LHCN-M2 (cell line): ENCODE results near the gene GBX1. TPM values are rescaled to one million over a fixed set of nuclear protein-coding genes. Genes with fewer than 3 reads are reported as not detected.
A peak's percentile ranks its signal among the peaks of the same experiment; 100 is the strongest.

Experiments used
- DNase-seq: peaks from one replicate; pipeline ENCODE4 v3.0.0-alpha.2; 2012; ENCODE audit warnings: low read depth
- total RNA-seq: library from RNA; depleted of rRNA; stranded (reverse); fragments of >200 nt; gene quantifications from 2 replicates; pipeline ENCODE4 v1.2.3, GENCODE V29; 2014

GBX1 gene
- total RNA-seq, 1 experiment from 2014 or later, result not detected

DNA sequence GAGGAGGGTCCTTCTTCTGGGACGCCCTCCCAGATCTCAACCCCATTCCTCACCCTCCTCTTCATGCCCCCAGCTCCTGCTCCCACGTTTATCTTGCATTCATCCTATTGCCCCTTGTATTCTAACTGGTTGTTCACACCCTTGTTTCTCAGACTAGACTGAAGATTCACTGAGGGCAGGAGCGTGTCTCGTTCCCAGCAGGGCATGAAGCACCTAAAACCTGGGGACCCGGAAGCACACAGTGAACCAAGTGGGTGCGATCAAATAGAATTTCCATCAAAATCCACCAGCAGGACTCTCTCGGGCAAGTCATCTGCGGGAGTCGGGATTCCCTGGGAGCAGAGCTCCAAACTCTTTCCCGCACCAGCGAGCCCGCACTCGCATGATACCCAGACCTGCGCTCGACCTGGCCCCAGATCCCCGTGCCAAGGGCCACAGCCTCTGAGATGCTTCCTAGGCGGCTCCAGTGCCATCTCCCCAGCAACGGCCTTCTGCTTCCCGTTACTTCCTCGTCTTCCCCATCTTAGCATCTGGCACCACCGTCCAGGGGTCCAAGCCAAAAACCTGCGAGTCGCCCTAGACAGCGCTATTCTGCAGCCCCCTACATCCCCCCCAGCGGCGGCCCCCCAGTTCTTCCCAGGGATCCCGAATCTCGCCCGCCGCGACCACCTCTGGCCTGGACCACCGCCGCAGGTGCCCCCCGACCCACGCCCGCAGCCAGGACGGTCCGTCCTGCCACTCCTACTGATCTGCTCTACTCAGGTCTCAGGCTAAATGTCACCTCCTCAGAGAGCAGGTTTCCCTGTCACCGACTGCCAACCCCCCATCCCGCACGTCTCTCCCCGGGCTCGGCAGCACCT lies 6.1 kb upstream of the GBX1 start:
- DNase-seq, result no peak

DNA sequence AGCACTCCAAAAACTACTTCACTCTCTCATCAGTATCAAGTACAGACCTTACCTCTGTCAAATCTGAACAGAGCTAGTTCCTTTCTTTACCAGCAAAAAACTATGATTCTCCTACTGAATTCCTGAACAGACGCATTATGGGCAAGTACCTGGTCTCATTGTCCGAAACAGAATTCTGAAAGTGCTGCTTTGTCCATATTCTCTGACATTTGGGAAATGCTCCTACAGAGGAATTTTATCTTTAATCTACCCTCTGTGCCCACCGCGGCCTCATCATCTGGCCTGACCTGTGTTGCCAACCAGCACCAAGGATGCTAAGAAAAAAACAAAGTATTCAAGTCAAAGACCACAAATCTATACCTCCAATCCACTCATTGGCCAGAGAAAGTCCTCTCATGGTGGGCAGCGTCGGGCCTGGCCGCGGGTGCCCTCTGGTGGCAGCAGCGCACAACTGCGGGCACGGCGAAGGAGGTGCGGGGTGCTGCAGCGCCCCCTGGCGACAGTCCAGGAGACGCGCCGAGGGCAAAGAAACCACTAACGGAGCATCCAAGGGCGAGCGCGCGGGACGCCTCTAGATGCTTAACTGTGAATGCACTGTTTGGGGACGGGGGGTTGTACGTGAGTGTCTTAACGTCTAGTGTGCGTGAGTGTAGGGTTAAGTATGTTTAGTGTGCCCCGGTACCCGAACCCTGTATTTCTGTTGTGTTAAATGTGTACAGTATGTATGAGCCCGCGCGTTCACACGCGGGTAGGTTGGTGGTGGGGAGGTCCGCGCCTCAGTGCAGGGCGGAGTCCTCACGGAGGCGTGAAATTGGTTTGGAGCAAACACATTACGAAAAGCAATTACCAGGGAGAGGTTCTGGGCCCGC lies 5.0 kb upstream of the GBX1 start:
- DNase-seq, result peak; percentile 56

DNA sequence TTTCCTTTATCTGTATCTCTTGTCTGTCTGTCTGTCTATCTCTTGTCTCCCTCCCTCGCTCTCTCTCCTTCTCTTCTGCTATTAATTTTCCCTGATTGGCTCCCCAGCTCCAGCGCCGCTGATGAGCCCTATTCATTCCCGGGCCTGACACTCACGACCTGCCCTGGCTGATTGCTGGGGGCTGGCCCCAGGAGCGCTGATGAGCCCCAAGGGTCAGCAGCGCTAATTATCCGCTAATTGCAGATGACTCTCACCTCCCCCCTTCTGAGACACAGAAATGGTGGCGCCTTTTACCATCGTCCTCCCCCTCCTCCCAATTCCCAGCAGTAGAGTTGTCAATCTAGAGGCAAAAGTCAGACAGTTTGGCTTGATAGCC lies 1.3 kb upstream of the GBX1 start:
- DNase-seq, result no peak

DNA sequence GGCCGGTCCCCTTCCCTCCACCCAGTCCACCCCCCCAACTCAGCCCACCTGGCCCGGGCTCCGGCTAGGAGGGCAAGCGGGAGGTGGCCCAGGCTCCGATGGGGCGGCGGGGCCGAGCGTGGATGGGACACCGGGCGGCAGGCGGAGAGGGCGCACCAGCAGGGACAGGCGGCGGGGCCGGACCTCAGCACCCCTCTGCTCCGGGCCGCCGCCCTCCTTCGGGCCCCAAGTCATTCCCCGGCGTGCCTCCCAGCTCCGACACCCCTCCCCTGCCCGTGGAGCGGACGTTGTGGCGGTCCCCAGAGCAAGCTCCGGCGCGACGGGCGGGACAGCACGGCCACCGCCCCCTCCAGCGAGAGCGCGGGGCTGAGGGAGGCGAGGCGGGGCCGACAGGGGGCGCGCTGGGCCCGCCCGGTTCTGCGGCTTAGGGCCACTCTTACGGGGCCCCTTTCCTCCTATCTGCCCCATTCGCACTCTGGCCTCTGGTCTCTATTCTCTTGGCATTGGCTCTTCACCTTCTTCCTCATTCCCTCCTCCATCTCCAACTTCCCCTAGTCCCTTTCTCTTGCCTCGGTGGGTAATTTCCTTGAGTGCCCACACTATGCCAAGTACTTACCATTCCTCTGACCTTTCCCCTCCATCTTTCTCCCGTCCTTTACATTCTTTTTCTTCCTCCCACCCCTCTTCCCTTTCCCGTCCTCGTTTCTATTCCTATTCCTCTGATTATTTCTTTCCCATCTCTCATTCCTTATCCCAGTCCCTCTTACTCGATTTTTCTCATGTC lies 701 bp upstream of the GBX1 start:
- DNase-seq, result no peak

DNA sequence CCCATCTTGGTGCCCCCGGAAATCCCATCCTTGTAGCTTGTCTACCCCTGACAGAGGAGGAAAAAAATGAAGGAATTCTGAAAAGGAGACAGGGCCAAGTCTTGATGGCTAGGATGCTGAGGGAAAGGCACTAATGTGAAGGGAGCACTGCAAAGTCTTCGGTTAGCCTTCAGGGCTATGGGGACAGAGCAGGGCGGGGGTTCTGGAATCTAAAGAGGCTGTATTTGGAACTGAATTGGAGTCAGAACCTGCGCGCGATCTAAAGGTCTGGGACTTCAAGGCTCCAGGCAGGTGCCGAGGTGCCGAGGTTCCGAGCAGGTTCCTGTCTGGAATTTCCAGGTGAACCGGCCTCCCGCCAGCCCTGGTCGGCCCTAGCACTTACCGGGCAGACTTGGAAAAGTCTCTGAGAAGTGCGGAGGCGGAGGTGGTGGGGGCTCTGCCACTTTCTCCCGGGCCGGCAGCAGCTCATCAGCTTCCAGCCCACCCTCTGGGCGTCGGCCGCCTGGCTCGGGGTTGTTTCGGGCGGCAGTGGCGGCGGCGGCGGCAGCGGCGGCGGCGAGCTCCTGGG lies 781 bp downstream of the GBX1 start:
- DNase-seq, result no peak

DNA sequence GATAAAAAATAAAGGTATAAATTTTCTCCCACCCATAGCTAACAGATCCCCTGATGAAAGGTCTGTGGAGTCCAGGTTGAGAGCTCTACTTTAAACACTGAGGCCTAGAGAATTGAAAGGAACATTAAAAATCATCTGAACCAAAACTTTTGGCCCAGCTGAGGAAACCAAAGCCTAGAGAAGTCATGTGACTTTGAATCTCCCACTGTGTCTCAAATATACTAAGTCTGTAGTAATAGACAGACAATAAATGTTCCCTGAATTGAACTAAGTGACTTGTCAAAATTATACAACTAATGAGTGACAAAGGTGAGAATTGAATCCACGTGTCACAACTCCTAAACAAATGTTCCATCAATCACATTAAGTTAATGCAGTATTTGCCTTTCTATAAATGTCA lies 5.7 kb downstream of the GBX1 start:
- no peak for DNase-seq

DNA sequence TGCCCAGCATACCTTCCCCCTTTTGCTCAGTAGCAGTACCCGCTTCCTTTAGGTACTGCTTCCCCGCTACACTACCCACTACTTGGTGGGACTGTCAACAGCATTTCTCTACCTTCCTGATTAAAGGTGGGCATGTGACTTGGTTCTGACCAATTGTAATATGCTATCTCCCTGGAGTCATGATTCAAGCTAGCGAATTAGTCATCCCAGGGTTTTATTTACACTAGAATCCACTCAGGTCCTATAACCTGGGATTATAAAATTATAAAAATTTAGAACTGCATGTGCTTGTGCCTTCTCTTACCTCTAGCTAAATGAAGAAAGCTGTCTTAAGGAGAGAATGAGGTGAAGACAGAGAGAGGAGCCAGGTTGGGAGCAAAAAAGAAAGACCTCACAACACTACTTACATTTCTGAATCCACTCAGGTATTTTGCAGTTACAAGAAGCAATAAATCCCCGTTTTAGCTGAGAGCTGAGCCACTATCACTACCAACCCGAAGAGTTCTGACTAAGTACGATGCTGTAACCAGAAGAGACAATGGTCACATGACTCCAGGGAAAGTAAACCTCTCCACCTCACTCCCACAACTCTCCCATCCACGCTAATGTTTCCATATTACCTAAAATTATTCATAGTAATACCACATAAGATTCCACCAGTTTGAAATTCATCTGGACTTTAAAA lies 9.7 kb downstream of the GBX1 start:
- DNase-seq, result peak; percentile 18

DNA sequence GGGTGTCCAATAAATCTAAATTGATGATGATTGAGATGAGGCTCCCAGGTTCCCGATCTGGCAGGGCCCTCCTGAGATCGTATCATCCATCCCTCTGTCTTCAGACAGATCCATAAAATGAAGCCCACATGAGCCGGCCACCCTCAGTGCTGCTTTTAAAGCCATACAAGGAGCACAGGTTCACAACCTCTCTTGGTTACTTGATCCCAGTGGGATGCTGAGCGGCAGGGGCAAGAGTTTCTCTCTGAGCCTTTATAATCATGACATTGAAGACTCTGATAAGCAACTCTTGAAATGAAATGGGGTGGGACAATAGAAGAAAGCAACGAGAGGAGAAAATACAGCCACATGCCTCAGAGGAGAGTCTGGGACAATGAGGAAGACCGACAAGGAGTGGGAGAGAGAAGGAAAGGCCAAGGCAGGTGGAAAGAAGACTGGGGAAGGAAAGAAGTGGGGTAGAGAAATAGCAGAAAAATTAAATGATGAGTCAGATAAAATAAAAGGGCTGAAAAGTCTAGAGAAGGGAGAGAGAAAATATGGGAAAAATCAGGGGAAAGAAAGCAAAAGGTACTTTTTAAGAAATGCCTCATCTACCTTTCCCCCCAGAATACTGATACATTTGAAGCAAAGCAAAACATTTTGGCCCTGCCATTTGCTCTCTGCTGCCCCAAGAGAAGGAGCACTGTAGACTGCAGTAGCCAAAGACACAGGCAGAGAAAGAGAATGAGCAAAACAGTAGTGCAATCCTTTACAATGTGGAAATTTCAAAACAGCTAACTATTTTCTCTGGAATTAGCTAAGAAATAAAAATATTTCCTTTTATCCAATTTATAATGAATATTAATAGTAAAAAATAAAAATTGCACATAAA lies 14.6 kb downstream of the GBX1 start:
- DNase-seq, result no peak

DNA sequence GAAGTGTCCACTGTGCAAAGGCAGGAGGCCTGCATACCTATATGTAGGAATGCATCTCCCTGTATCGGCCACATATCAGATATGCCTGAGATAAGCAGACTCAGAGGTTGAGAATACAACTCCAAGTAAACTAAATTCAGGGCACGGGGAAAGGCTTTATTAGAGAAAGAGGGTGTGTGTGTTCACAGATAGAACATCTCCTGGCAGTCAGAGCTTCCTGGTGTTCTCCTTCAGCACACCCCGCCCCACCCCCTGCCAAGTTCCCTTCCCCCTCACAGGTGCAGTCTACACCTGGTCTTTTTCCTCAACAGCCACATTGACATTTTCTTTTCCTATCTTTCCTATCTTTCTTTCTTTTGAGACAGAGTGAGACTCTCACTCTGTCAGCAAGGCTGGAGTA lies 17.1 kb downstream of the GBX1 start:
- no peak for DNase-seq

DNA sequence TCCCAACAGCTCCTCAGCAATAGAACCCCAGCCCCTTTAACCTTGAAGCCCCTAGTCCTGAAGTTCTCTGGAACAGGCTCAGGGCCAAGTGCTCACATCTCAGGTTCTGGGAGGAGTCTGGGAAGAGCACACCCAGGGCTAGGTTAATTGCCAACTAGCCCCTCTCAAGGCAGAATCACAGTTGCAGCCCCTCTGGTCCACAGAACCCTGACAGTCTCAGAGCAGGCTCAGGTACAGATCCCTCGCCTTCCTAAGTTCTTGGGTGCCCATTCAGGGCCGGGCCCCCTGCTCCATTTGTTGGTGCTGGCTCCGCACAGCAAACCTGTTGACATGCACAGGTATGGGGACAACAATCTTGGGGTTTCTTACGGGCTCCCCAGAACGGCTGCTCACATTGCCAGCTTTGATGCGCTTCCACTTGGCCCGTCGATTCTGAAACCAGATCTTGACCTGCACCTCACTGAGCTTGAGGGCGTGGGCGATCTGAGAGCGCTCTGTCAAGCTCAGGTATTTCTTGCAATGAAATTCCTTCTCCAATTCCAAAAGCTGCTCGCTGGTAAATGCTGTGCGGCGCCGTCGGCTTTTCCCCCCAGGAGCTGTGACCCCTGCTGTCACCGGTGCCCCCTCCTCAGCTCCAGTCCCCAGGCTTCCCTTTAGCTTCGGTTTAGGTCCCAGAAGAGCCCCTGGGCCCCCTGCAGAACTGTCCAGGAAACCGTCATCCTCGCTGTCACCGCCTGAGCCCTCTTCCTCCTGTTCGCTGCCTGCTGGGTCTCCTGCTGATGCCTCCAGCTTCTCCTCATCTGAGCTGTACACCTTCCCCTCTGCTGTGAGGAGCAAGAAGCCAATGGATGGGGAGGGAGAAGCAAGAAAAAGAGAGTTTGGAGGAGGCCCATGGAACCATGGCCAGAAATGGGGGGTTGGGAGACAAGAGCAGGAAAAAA lies 18.9 kb downstream of the GBX1 start:
- no peak for DNase-seq

DNA sequence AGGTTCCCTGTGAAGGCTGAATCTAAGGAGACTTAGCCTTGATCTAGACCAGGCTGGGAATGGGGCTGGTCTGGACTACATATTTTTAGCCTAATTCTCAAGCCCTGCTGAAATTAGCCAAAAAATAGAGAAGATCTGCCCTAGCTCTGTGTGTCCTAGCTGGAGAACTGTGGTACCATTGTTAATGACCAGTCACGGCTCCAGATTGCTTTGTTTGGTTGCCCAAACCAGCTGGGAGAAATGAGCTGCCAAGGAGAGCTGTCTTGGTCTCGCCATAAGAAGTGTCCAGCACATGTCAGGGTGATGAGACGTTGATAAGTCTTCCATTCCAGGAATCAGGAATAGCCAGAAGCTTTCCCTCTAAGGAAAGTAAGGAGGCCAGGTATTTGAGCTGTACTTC lies 20.7 kb downstream of the GBX1 start:
- no peak for DNase-seq

DNA sequence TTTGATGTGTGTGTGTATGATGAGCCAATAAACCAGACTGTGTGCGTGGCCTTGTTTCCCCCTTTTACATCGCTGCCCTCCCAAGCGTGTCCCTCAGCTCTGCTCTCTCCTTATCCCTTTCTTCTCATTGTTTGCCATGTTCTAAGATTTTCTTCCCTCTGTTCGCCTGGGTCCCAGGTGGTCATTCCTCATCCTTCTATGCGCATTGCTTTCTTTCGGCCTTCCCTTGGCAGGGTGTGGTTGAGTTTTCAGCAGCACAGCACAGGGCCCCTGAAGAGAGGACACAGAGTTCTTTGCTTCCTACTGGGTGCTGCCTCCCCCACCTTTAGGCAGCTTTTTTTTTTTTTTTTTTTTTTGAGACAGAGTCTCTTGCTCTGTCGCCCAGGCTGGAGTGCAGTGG lies 23.1 kb downstream of the GBX1 start:
- no peak for DNase-seq

DNA sequence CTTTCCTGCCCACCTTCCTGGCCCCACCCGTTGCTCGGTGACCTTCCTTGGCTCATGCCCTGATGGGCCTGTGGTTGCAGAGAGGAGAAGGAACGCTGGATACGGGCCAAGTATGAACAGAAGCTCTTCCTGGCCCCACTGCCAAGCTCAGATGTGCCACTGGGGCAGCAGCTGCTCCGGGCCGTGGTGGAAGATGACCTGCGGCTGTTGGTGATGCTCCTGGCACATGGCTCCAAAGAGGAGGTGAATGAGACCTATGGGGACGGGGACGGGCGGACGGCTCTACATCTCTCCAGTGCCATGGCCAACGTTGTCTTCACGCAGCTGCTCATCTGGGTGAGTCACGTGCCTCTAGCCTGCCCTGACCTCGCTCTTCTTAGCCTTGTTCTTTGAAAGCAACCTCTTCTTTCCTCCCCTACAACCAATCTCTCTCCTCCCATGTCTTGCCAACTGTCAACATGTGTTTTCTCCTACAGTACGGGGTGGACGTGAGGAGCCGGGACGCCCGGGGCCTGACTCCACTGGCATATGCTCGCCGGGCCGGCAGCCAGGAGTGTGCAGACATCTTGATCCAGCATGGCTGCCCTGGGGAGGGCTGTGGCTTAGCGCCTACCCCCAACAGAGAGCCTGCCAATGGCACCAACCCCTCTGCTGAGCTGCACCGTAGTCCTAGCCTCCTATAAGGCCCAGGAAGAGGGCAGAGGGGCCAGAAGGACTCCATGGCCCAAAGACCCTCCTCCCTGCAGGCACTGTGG lies 24.1 kb downstream of the GBX1 start:
- peak; percentile 60 for DNase-seq

DNA sequence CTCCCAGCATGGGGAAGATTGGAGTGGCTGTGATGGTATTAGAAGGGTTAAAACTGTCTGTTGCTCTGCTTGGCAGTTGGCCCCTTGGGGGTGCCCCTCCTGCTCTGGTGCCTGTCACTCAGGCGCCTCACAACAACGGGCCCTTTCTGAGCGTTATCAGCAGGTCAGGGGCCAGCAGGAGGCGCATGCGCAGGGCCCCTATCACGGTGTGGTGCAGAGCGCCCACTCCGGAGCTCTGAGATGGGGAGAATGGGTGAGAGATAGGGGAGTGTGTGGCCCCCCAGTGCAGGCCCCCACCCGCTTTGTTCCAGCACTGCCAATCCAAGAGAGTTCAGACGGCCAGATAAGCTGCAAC lies 24.8 kb downstream of the GBX1 start:
- no peak for DNase-seq

DNA sequence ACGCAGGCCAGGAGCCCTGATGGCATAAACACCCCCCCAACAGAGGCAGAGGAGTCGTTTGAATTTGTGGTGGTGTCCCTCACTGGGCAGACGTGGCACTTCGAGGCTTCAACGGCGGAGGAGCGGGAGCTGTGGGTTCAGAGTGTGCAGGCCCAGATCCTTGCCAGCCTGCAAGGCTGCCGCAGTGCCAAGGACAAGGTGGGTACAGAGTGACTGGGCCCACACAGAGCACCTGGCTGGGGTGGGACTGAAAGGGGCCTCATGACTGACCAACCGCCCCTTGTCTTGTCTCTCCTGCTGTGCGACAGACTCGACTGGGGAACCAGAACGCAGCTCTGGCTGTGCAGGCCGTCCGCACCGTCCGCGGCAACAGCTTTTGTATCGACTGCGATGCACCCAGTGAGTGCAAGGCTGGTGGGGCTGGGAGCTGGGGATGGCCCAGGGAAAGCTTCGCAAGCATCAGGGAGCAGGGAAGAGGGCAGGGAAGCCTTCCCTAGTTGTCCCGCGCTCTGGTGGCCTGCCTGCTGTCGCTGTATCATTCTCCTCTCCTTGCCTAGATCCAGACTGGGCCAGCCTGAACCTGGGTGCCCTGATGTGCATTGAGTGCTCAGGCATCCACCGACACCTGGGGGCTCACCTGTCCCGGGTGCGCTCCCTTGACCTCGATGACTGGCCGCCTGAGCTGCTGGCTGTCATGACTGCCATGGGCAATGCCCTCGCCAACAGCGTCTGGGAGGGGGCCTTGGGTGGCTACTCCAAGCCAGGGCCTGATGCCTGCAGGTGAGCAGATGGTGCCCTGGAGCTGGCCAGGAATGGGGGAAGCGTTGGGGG lies 25.4 kb downstream of the GBX1 start:
- no peak for DNase-seq

DNA sequence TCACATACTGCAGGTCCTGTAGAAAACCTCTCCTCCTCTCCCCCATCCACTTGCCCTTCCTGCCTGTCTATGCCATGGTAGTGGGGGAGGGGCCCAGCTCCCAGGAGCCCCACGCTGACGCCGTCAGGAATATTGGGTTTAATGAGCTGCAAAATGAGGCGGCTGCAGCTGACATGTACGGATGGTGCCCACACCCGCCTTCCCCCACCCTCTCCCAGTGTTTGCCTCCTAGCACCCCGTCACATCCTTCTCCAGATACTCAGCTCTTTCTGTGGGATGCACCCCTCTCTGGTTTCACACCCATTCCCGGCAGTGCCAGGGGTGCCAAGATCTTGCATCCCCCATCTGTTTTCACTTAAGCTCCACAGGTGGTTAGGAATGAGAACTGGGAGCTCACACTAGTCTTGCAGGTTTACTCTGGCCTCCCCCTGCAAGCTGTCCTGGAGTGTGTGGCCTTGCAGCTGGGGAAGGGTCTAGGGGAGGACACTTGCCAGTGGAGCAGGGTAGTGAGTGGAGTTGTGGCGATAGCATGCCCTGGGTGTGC lies 26.1 kb downstream of the GBX1 start:
- no peak for DNase-seq

DNA sequence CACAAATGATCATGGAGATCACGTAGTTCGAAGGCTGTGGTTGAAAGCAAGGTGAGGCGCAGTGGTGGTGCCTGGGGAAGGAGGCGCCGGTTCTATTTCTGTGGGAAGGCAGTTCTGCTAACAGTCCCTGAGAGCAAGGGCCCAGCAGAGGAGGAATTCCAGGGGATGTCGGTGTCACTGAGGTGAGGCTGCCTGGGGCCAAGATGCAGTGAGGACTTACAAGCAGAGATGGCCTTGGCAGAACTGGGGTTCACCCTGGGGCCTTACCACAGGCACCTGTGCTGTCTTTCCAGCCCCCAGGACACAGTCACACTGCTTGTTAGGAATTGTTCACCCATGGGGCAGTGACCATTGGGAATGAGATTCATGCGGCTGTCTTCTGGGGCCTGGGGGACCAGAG lies 26.7 kb downstream of the GBX1 start:
- DNase-seq, result no peak
